HUES48 (cell line): ENCODE measurements around the gene SLC25A45.
A peak's percentile ranks its signal among the peaks of the same experiment; 100 is the strongest.
"Not testable (repeated sequence)": the region's sequence is repeated elsewhere in the genome, so short reads cannot be mapped to it uniquely, and the experiment has no call there.

Experiments used
- H3K27ac ChIP-seq: one replicate; pipeline ENCODE4 v1.7.0; 2013; ENCODE audit warnings: low read depth, low read length, inconsistent platforms
- H3K27me3 ChIP-seq: 2 replicates; pipeline ENCODE4 v1.6.1; 2013; ENCODE audit warnings: mild to moderate bottlenecking, low read length; ENCODE audit not compliant: control insufficient read depth, insufficient read depth
- H3K36me3 ChIP-seq: 2 replicates; pipeline ENCODE4 v1.6.1; 2013; ENCODE audit warnings: low read length; ENCODE audit not compliant: control insufficient read depth, insufficient read depth
- H3K4me1 ChIP-seq: 2 replicates; pipeline ENCODE4 v1.6.1; 2013; ENCODE audit warnings: mild to moderate bottlenecking, low read length; ENCODE audit not compliant: control insufficient read depth, insufficient read depth
- H3K4me3 ChIP-seq: 2 replicates; pipeline ENCODE4 v1.5.1; 2013; ENCODE audit warnings: mild to moderate bottlenecking, low read depth, low read length
- H3K9ac ChIP-seq: 2 replicates; pipeline ENCODE4 v1.6.1; 2013; ENCODE audit warnings: mild to moderate bottlenecking, low read depth, low read length, moderate library complexity
- H3K9me3 ChIP-seq: 2 replicates; pipeline ENCODE4 v1.6.1; 2013; ENCODE audit warnings: low read length; ENCODE audit not compliant: control insufficient read depth, insufficient read depth

The SLC25A45 gene

DNA sequence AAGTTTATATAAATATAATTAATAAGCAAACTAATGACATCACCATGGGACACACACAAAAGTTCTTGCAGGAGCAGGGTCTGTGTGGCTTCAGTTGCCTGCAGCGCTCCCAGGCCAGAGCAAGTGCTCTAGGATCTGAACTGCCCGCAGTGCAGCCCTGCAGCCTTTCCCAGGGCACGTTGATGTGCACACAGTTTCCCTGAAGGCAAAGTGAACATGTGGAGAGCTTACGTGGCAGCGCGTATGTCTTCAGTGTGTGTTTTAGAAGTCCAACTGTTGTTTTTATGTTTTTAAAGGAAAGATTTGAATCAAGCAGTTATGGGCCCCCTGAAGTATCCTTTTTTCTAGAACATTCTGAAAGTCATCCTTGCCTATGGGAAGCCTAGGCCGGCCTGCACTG lies 29.1 kb downstream of the SLC25A45 start:
- Histone ChIP-seq H3K4me3 (no peak overlapping the region), H3K9me3 (no peaks in the 10 kb centered on the region), H3K27me3 (peaks cover 25% of the 10 kb centered on the region), H3K9ac (no peak overlapping the region), H3K4me1 (peaks cover 5% of the 10 kb centered on the region; the same call in 1 of the 2 replicates), H3K36me3 (peaks cover 42% of the 10 kb centered on the region), H3K27ac (no peak overlapping the region)

DNA sequence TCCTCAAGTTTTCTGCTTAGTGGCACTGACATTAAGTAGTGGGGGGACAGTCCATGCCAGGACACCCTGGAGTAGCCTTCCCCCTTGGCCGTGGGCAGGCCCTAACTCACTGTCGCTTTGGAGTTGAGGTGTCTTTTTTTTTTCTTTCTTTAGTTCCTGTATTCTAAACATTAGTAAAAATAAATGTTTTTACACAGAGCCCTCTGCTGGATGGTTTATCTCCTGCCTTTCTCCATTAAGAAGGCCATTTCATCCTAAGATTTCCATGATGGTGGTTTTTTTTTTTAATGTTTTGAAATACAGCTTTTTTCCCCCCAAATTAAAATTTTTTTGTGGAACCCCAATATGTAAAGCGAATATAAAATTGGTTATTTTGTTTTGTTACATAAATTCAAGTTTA lies 29.7 kb downstream of the SLC25A45 start:
- H3K9ac ChIP-seq: no peak overlapping the region
- no peak overlapping the region for H3K4me3 ChIP-seq
- peaks cover 48% of the 10 kb centered on the region for H3K36me3 ChIP-seq
- no peaks in the 10 kb centered on the region for H3K9me3 ChIP-seq
- peaks cover 5% of the 10 kb centered on the region; the same call in 1 of the 2 replicates for H3K4me1 ChIP-seq
- no peak overlapping the region for H3K27ac ChIP-seq
- peaks cover 25% of the 10 kb centered on the region for H3K27me3 ChIP-seq

DNA sequence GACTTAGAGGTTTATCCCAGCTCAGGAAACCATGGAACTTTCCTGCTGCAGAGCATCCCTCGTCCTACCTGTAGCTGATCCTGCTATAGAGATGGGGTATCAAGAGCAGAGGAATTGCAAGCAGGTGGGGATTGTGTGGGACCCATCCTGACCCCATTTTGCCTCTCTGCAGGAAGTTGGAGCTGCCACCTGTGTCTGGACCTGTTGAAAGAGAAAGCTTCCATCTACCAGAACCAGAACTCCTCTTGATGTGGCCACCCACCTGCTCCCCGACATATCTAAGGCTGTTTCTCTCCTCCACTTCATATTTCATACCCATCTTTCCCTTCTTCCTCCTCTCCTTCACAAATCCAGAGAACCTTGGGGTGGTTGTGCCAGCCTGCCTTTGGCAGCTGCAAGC lies 30.9 kb downstream of the SLC25A45 start:
- Histone ChIP-seq H3K4me1 (peaks cover 5% of the 10 kb centered on the region; the same call in 1 of the 2 replicates), H3K4me3 (no peak overlapping the region), H3K9ac (no peak overlapping the region), H3K27me3 (peaks cover 12% of the 10 kb centered on the region), H3K27ac (no peak overlapping the region), H3K36me3 (peaks cover 60% of the 10 kb centered on the region), H3K9me3 (no peaks in the 10 kb centered on the region)

DNA sequence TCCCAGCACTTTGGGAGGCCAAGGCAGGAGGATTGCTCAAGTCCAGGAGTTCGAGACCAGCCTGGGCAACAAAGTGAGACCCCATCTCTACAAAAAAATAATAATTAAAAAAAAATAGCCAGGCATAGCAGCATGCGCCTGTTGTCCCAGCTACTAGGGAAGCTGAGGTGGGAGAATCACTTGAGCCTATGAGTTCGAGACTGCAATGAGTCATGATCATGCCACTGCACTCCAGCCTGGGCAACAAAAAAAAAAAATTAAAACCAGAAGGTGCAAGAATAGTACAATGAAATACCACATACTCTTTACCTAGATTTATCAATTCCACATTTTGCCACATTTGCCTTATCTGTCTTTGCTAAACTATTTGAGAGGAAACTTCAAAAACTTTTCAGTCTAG lies 40.6 kb downstream of the SLC25A45 start:
- no peaks in the 10 kb centered on the region for H3K27me3 ChIP-seq
- peaks cover 86% of the 10 kb centered on the region for H3K36me3 ChIP-seq
- no peak overlapping the region for H3K27ac ChIP-seq
- H3K9me3 ChIP-seq: no peaks in the 10 kb centered on the region
- no peak overlapping the region for H3K9ac ChIP-seq
- H3K4me1 ChIP-seq: no peaks in the 10 kb centered on the region
- H3K4me3 ChIP-seq: no peak overlapping the region

DNA sequence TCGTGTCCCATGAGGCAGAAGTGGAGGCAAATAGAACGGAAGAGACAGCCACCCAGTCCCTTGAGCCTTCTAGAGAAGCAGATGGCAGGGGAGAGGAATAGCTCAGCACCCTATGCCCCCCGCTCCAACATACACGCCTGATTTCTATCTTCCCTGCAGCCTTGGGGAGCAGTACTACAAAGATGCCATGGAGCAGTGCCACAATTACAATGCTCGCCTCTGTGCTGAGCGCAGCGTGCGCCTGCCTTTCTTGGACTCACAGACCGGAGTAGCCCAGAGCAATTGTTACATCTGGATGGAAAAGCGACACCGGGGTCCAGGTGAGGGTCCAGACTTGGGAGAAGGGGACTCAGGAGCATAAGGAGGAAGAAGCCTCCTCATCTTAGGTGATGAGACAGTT lies 42.2 kb downstream of the SLC25A45 start:
- Histone ChIP-seq H3K27ac (no peak overlapping the region), H3K9ac (no peak overlapping the region), H3K36me3 (peaks cover 74% of the 10 kb centered on the region), H3K4me3 (no peak overlapping the region), H3K9me3 (no peaks in the 10 kb centered on the region), H3K27me3 (no peaks in the 10 kb centered on the region), H3K4me1 (peaks cover 3% of the 10 kb centered on the region; the same call in 1 of the 2 replicates)

DNA sequence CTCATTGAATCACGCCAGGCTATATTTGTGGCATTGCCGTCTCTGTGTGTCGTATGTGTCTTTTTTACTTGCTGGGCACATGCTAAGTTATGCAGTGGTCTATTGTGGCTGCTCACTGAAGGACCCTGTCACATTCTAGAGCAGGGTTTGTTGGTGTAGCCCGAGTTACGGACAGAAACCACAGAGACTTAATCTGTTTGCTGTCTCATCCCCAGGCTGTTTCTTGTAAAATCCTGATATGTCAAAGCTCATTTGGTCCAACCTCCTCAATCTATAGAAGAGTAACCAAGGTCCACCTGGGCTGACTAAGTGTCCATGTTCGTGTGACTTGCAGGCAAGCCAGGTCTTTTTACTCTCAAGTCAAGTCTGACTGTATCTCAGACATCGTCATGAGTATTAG lies 43.8 kb downstream of the SLC25A45 start:
- H3K27ac ChIP-seq: no peak overlapping the region
- H3K36me3 ChIP-seq: peaks cover 58% of the 10 kb centered on the region
- H3K4me1 ChIP-seq: peaks cover 5% of the 10 kb centered on the region; the same call in 1 of the 2 replicates
- no peak overlapping the region for H3K9ac ChIP-seq
- H3K27me3 ChIP-seq: no peaks in the 10 kb centered on the region
- no peaks in the 10 kb centered on the region for H3K9me3 ChIP-seq
- H3K4me3 ChIP-seq: no peak overlapping the region

DNA sequence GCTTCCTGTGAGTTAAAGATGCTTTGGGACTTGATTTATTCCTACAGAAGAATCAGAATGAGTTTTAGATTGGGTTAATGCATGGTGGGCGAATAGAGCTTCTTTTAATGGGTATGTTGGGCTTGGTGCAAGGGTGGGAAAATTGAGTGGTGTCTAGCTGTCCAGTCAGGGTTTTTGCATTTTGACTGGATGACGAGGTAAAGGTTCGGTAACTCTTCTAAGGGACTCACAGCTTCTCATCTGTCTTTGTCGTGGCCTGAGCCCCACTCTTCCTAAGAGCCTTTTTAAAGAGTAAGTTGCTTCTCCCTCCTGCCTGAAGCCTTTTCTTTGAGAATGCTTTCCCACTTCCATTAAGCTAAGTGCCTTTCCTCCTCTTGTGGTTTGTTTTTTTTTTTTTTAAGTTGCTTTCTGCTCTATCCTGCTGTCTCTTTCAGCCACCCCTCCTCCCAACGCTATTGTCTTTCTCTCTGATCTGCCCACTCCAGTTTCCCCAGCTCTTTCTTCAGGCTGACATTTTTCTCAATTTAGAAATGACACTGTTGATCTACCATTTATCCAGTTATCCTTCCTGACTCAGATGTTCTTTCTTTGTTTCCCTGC lies 47.6 kb downstream of the SLC25A45 start:
- Histone ChIP-seq H3K9me3 (no peaks in the 10 kb centered on the region), H3K27ac (no peak overlapping the region), H3K4me1 (peaks cover 5% of the 10 kb centered on the region; the same call in 1 of the 2 replicates), H3K4me3 (peak overlapping the region; percentile 86), H3K36me3 (peaks cover 22% of the 10 kb centered on the region), H3K9ac (0 out of 2 replicates have a peak overlapping the region, but pooled peaks have one; percentile 22), H3K27me3 (no peaks in the 10 kb centered on the region)

DNA sequence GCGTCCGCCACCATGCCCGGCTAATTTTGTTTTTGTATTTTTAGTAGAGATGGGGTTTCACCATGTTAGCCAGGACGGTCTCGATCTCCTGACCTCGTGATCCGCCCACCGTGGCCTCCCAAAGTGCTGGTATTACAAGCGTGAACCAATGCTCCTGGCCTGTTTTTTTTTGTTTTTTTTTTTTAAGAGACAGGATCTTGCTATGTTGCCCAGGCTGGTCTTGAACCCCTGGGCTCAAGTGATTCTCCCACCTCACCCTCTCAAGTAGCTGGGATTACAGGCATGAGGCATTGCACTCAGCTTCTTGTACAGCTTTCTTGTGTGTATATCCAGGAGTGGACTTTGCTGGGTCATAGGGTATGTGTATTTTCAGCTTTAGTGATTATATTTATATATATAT lies 49.9 kb downstream of the SLC25A45 start:
- H3K36me3 ChIP-seq, H3K4me1 ChIP-seq, H3K9ac ChIP-seq, H3K27ac ChIP-seq, H3K9me3 ChIP-seq, H3K4me3 ChIP-seq, H3K27me3 ChIP-seq: not testable (repeated sequence)

DNA sequence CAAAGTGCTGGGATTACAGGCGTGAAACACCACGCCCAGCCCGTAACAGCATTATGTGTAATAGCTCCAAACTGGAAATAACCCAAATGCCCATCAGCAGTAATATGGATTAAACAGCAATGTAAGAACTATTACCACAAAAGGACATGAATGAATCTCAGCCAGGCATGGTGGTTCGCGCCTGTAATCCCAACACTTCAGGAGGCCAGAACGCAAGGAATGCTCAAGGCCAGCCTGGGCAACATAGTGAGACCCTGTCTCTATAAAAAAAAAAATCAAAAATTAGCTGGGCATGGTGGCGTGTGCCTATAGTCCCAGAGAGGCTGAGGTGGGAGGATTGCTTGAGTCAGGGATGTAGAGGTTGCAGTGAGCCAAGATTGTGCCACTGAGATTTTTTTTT lies 51.9 kb downstream of the SLC25A45 start:
- Histone ChIP-seq H3K4me3 (no peak overlapping the region), H3K4me1 (peaks cover 5% of the 10 kb centered on the region; the same call in 1 of the 2 replicates), H3K9ac (no peak overlapping the region), H3K36me3 (peaks cover 3% of the 10 kb centered on the region; the same call in 1 of the 2 replicates), H3K27ac (no peak overlapping the region), H3K9me3 (no peaks in the 10 kb centered on the region), H3K27me3 (no peaks in the 10 kb centered on the region)

DNA sequence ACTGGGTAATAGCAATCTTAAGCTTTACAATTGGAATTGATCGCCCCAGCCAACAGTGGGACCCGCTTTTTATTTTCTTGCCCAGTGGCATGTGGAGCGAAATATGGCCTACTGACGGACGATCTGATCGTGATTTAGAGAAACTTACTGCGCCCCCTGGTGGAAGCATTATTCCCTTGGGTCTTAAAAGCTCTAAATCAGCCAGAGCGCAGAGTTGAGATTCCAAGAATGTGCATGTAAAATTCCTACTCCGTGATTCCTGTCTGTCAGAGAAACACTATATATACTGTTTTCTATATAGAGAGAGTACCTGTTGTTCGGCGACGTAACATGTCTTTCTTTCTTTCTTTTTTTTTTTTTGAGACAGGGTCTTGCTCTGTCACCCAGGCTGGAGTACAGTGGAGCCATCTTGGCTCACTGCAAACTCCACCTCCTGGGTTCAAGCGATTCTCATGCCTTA lies 52.5 kb downstream of the SLC25A45 start:
- H3K9ac ChIP-seq: no peak overlapping the region
- no peaks in the 10 kb centered on the region for H3K27me3 ChIP-seq
- no peak overlapping the region for H3K27ac ChIP-seq
- H3K4me3 ChIP-seq: no peak overlapping the region
- no peaks in the 10 kb centered on the region for H3K9me3 ChIP-seq
- H3K4me1 ChIP-seq: no peaks in the 10 kb centered on the region
- H3K36me3 ChIP-seq: no peaks in the 10 kb centered on the region

DNA sequence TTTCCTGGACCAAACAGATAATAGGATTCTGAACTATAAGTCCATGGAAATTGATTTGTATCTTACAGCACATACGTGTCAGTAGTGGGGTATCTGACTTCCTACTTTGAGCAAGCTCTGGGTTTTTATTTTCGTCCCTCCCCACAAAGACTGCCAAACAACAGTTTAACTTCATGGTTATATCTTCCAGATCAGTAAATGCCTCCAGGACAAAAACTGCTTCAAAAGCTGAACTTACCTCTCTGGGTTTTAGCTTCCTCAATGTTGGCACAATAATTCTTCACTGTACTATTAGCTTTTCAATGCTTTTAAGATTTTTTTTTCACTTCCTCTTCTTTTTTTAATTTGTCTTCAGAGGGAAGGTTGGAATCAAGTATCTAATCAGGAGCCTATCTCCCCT lies 53.0 kb downstream of the SLC25A45 start:
- Histone ChIP-seq H3K27ac (no peak overlapping the region), H3K36me3 (no peaks in the 10 kb centered on the region), H3K27me3 (no peaks in the 10 kb centered on the region), H3K4me3 (no peak overlapping the region), H3K4me1 (no peaks in the 10 kb centered on the region), H3K9me3 (no peaks in the 10 kb centered on the region), H3K9ac (no peak overlapping the region)
